HG03108 (cell line): ENCODE results near the gene PAK3.

ENCODE experiments used
- ATAC-seq: cut with Tn5 transposase; IDR thresholded peaks from one replicate; pipeline ENCODE4 v1.9.1; 2021; ENCODE audit warnings: moderate library complexity; ENCODE audit not compliant: unreplicated experiment

Gene PAK3

GRCh38 chrX:111259559-111259958 is 163.6 kb downstream of the PAK3 start:
- ATAC-seq = no peak

DNA sequence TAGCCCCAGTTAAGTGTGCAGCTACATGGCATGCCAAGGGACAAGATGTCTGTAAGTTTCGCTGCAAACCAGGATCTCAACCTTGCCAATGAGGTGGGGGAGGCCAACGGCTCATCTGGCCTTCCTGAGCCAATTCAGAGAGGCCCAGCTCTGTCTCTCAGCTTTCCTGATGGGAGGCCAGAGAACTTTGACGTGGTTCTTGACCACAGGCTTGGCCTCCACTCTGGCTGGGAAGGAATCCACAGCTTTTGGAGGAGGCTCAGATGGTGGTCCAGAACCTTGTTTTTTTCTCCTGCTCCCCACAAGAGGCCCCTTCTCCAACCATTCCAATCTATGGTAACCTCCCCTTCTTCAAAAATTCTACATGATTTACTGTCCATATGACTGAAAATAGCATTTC is 164.5 kb downstream of the PAK3 start:
- no peak for ATAC-seq

DNA sequence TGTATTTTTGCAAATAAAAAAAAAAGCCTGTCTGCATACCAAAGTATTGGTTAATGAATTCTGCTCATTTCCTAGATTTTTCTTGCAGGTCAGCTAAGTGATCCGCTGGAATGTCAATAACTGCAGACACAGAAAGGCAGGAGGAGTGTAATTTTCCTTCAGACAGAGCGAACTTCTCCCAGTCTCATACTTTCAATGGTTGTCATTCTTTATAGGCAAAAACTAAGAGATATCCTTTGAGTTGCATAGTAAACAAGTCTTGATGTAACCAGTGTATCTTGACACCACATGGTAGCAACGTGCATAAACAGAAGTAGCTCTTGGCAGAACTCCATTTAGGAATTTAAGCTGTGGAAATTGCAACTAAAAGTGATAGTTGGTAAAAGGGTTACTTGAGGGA is 166.1 kb downstream of the PAK3 start:
- no peak for ATAC-seq

- ATAC-seq = no peak
Measured at GRCh38 chrX:111264385-111264784, 168.4 kb downstream of the PAK3 start.

GRCh38 chrX:111265486-111265885 is 169.5 kb downstream of the PAK3 start:
- no peak for ATAC-seq

DNA sequence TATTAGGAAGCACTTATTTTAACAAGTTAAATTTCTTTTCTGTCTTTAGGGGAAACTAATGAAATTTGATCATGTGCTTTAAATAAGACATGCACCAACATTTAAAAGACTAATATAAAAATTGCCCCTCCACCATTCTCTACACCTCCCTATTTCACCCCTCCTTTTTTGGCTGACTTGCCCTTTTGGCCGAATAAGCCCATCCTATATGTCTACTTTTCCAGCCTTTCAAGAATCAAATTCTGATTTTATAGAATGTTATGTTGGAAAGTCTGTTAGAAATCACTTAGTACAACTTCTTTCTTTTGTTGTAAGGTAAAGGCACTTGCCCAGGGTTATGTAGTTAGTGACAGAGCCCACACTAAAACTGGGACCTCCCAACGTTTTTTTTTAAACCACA is 172.5 kb downstream of the PAK3 start:
- ATAC-seq = no peak

DNA sequence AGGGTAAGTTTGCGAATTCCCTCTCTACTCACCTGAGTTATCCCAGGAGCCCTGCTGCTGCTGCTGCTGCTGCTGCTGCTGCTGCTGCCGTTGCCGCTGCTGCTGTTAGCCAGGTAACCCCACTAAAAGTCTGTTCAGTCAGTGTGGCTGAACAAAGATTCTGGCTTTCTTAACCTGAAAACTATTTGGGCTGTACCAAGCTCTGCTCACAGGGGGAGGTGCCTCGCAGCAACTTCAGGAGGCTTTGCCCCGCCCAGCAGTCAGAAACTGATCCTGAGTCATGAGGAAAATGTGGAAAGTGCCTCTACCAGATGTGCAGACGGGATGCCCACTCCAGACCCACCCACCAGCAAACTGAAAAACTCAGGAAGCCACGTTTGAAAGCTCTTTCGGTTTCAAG is 174.3 kb downstream of the PAK3 start, which contains the start of gene CAPN6:
TSS of gene CAPN6 (minus strand) at position 145 of the 400 bp plus-strand sequence. CDS start 6,547 bp downstream, outside the sequence.
- no peak for ATAC-seq
